HepG2 (cell line): ENCODE results near the gene MAP3K9. TPM values are rescaled to one million over a fixed set of nuclear protein-coding genes. Genes with fewer than 3 reads are reported as not detected.

Experiments used
- DMAP1 ChIP-seq: IDR thresholded peaks from 2 replicates; pipeline ENCODE4 v1.6.1; 2016
- ERF ChIP-seq: IDR thresholded peaks from 2 replicates; pipeline ENCODE4 v1.6.1; 2018; ENCODE audit warnings: missing biosample characterization, missing genetic modification reagents
- GABPB1 ChIP-seq: IDR thresholded peaks from 2 replicates; pipeline ENCODE4 v1.6.1; 2016; ENCODE audit warnings: mild to moderate bottlenecking, missing genetic modification reagents, moderate library complexity, missing compliant biosample characterization
- KDM2A ChIP-seq: sonication (generic); formaldehyde crosslinking; IDR thresholded peaks from 2 replicates; pipeline ENCODE4 v1.4.0; 2020; ENCODE audit warnings: low read depth, missing genetic modification reagents, borderline replicate concordance
- MXD4 ChIP-seq: IDR thresholded peaks from 2 replicates; pipeline ENCODE4 v1.6.1; 2016; ENCODE audit warnings: mild to moderate bottlenecking, missing biosample characterization, missing genetic modification reagents
- NCOA5 ChIP-seq: sonication (generic); formaldehyde crosslinking; IDR thresholded peaks from 2 replicates; pipeline ENCODE4 v1.4.0; 2020; ENCODE audit warnings: missing genetic modification reagents
- TEAD2 ChIP-seq: sonication (generic); formaldehyde crosslinking; IDR thresholded peaks from 2 replicates; pipeline ENCODE4 v1.9.0; 2021; ENCODE audit warnings: missing genetic modification reagents
- YEATS4 ChIP-seq: sonication (generic); formaldehyde crosslinking; IDR thresholded peaks from 2 replicates; pipeline ENCODE4 v1.4.0; 2020; ENCODE audit warnings: missing genetic modification reagents, borderline replicate concordance
- ZMYM4 ChIP-seq: sonication (generic); formaldehyde crosslinking; IDR thresholded peaks from 2 replicates; pipeline ENCODE4 v1.8.1; 2023; ENCODE audit warnings: mild to moderate bottlenecking, missing genetic modification reagents
- ZNF775 ChIP-seq: sonication (generic); formaldehyde crosslinking; IDR thresholded peaks from 2 replicates; pipeline ENCODE4 v1.4.0; 2020; ENCODE audit warnings: missing genetic modification reagents, mild to moderate bottlenecking, moderate library complexity, borderline replicate concordance
- polyA plus RNA-seq, 8 experiments: library from polyadenylated mRNA; depleted of rRNA in 3 of 8; stranded (reverse) in 7 of 8; unstranded in 1 of 8; fragments of >200 nt; fragmentation: Illumina TruSeq in 4 of 8; extraction: Trizol in 4 of 8; gene quantifications; 2 replicates each; pipeline versions ENCODE4 v1.2.1 to v1.2.3, GENCODE V29; 2011 to 2016; ENCODE audit warnings: low read depth in 4 of 8, missing spikeins in 1 of 8, mixed read lengths in 1 of 8; ENCODE audit not compliant: insufficient read depth in 1 of 8
- total RNA-seq, 5 experiments: library from RNA; depleted of rRNA; stranded (reverse); fragments of >200 nt; fragmentation: Illumina TruSeq; extraction: Trizol; gene quantifications; 2 replicates each; pipeline ENCODE4 v1.2.3, GENCODE V29; 2016; ENCODE audit warnings: low read depth in 1 of 5
- TF ChIP-seq, protein P1 (sequence below): sonication (generic); formaldehyde crosslinking; IDR thresholded peaks from 2 replicates; pipeline ENCODE4 v1.4.0; 2020; ENCODE audit warnings: mild to moderate bottlenecking, missing genetic modification reagents
- TF ChIP-seq, protein P2 (sequence below): sonication (generic); formaldehyde crosslinking; IDR thresholded peaks from 2 replicates; pipeline ENCODE4 v1.9.0; 2022; ENCODE audit warnings: low read depth, missing genetic modification reagents
- TF ChIP-seq, protein P3 (sequence below): IDR thresholded peaks from 2 replicates; pipeline ENCODE4 v1.6.1; 2016; ENCODE audit warnings: mild to moderate bottlenecking, missing biosample characterization, missing genetic modification reagents
- TF ChIP-seq, protein P4 (sequence below): sonication (generic); formaldehyde crosslinking; IDR thresholded peaks from 2 replicates; pipeline ENCODE4 v1.4.0; 2020; ENCODE audit warnings: mild to moderate bottlenecking, missing genetic modification reagents
- TF ChIP-seq, protein P5 (sequence below): sonication (generic); formaldehyde crosslinking; IDR thresholded peaks from 2 replicates; pipeline ENCODE4 v1.4.0; 2020; ENCODE audit warnings: mild to moderate bottlenecking, missing genetic modification reagents, borderline replicate concordance
- TF ChIP-seq, protein P6 (sequence below): sonication (generic); formaldehyde crosslinking; IDR thresholded peaks from 2 replicates; pipeline ENCODE4 v1.4.0; 2020; ENCODE audit warnings: missing genetic modification reagents

MAP3K9 gene
- total and polyA plus RNA-seq, 2 of the 13 experiments (the other 11 are each of a cell fraction or from before 2014, with no cell fraction given) = 4.3 to 4.5 TPM

DNA sequence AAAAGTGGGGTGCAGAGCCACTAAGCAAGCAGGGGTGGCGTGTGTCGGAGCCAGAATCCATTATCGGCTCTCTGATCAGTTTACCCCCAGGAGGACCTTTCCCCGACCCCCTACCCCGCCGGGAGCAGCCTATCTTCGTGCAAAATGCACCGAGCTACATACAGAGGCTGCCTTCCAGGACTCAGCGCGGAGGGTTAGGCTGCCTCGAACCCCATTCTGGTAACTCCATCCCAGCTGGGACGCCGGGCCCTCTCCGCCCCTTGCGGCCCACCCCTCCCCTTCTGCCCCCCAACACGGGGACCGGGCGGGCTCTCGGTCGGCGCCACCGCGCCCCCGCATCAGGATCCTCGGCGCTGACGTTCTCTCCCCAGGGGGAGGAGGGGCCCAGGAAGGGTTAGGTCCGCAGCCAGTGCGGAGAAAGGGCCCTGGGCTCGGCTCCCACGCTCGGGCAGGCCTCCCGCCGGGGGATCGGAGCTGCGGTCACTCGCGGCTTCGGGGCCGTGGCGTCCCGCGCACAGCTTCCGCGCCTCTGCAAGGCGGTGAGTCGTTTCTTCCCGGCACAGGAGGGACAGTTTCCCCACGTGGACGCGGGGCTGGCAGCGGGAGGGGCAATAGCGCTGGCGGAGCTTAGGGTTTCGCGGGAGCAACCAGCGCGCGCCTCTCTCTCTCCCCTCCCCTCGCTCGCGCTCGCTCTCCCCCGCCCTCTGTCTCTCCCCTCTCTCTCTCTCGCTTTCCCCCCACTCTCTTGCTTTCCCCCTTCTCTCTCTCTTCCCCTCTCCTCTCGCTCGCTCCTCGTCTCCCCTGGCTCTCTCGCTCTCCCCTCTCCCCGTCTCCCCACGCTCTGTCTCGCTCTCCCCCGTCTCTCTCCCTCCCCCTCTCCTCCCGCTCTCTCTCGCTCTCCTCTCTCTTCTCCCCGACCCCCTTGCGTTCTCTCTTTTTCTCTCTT lies 12.5 kb upstream of the MAP3K9 start (continued):
- no peak for TF ChIP-seq ZNF775 (CRISPR knock-in tag)
- TF ChIP-seq, protein P1, sequence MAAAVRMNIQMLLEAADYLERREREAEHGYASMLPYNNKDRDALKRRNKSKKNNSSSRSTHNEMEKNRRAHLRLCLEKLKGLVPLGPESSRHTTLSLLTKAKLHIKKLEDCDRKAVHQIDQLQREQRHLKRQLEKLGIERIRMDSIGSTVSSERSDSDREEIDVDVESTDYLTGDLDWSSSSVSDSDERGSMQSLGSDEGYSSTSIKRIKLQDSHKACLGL (CRISPR knock-in tag) = peak; percentile 61; the same call in 1 of the 2 replicates
- TF ChIP-seq, protein P2, sequence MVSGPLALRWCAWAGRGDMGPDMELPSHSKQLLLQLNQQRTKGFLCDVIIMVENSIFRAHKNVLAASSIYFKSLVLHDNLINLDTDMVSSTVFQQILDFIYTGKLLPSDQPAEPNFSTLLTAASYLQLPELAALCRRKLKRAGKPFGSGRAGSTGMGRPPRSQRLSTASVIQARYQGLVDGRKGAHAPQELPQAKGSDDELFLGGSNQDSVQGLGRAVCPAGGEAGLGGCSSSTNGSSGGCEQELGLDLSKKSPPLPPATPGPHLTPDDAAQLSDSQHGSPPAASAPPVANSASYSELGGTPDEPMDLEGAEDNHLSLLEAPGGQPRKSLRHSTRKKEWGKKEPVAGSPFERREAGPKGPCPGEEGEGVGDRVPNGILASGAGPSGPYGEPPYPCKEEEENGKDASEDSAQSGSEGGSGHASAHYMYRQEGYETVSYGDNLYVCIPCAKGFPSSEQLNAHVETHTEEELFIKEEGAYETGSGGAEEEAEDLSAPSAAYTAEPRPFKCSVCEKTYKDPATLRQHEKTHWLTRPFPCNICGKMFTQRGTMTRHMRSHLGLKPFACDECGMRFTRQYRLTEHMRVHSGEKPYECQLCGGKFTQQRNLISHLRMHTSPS (CRISPR knock-in tag) = no peak
- TF ChIP-seq, protein P3, sequence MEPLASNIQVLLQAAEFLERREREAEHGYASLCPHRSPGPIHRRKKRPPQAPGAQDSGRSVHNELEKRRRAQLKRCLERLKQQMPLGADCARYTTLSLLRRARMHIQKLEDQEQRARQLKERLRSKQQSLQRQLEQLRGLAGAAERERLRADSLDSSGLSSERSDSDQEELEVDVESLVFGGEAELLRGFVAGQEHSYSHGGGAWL (CRISPR knock-in tag) = no peak
- peak; percentile 60; the same call in 1 of the 2 replicates for TF ChIP-seq KDM2A (CRISPR knock-in tag)
- peak; percentile 30; the same call in 1 of the 2 replicates for TF ChIP-seq DMAP1 (CRISPR knock-in tag)
- TF ChIP-seq YEATS4 (CRISPR knock-in tag) = peak; percentile 44; the same call in 1 of the 2 replicates
- peak; percentile 67; the same call in 1 of the 2 replicates for TF ChIP-seq GABPB1 (CRISPR knock-in tag)
- TF ChIP-seq, protein P4, sequence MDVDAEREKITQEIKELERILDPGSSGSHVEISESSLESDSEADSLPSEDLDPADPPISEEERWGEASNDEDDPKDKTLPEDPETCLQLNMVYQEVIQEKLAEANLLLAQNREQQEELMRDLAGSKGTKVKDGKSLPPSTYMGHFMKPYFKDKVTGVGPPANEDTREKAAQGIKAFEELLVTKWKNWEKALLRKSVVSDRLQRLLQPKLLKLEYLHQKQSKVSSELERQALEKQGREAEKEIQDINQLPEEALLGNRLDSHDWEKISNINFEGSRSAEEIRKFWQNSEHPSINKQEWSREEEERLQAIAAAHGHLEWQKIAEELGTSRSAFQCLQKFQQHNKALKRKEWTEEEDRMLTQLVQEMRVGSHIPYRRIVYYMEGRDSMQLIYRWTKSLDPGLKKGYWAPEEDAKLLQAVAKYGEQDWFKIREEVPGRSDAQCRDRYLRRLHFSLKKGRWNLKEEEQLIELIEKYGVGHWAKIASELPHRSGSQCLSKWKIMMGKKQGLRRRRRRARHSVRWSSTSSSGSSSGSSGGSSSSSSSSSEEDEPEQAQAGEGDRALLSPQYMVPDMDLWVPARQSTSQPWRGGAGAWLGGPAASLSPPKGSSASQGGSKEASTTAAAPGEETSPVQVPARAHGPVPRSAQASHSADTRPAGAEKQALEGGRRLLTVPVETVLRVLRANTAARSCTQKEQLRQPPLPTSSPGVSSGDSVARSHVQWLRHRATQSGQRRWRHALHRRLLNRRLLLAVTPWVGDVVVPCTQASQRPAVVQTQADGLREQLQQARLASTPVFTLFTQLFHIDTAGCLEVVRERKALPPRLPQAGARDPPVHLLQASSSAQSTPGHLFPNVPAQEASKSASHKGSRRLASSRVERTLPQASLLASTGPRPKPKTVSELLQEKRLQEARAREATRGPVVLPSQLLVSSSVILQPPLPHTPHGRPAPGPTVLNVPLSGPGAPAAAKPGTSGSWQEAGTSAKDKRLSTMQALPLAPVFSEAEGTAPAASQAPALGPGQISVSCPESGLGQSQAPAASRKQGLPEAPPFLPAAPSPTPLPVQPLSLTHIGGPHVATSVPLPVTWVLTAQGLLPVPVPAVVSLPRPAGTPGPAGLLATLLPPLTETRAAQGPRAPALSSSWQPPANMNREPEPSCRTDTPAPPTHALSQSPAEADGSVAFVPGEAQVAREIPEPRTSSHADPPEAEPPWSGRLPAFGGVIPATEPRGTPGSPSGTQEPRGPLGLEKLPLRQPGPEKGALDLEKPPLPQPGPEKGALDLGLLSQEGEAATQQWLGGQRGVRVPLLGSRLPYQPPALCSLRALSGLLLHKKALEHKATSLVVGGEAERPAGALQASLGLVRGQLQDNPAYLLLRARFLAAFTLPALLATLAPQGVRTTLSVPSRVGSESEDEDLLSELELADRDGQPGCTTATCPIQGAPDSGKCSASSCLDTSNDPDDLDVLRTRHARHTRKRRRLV (CRISPR knock-in tag) = no peak
- TF ChIP-seq TEAD2 (CRISPR knock-in tag) = no peak
- peak; percentile 34; the same call in 1 of the 2 replicates for TF ChIP-seq MXD4 (CRISPR knock-in tag)
- no peak for TF ChIP-seq NCOA5 (CRISPR knock-in tag)
- TF ChIP-seq ERF = 0 out of 2 replicates have a peak, but pooled peaks have one; percentile 23
- peak; percentile 43; the same call in 1 of the 2 replicates for TF ChIP-seq ZMYM4
- TF ChIP-seq, protein P5, sequence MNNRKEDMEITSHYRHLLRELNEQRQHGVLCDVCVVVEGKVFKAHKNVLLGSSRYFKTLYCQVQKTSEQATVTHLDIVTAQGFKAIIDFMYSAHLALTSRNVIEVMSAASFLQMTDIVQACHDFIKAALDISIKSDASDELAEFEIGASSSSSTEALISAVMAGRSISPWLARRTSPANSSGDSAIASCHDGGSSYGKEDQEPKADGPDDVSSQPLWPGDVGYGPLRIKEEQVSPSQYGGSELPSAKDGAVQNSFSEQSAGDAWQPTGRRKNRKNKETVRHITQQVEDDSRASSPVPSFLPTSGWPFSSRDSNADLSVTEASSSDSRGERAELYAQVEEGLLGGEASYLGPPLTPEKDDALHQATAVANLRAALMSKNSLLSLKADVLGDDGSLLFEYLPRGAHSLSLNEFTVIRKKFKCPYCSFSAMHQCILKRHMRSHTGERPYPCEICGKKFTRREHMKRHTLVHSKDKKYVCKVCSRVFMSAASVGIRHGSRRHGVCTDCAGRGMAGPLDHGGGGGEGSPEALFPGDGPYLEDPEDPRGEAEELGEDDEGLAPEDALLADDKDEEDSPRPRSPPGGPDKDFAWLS (CRISPR knock-in tag) = no peak
- TF ChIP-seq, protein P6, sequence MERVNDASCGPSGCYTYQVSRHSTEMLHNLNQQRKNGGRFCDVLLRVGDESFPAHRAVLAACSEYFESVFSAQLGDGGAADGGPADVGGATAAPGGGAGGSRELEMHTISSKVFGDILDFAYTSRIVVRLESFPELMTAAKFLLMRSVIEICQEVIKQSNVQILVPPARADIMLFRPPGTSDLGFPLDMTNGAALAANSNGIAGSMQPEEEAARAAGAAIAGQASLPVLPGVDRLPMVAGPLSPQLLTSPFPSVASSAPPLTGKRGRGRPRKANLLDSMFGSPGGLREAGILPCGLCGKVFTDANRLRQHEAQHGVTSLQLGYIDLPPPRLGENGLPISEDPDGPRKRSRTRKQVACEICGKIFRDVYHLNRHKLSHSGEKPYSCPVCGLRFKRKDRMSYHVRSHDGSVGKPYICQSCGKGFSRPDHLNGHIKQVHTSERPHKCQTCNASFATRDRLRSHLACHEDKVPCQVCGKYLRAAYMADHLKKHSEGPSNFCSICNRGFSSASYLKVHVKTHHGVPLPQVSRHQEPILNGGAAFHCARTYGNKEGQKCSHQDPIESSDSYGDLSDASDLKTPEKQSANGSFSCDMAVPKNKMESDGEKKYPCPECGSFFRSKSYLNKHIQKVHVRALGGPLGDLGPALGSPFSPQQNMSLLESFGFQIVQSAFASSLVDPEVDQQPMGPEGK (CRISPR knock-in tag) = peak; percentile 64; the same call in 1 of the 2 replicates
